Putamen (tissue), 1 donor: ENCODE results near the gene LRIF1.
"Not testable (repeated sequence)": the region's sequence is repeated elsewhere in the genome, so short reads cannot be mapped to it uniquely, and the experiment has no call there.

Experiments used
- DNase-seq: peaks from one replicate; pipeline ENCODE4 v3.0.0-alpha.2; 2016; ENCODE audit warnings: low spot score

The LRIF1 gene, protein sequence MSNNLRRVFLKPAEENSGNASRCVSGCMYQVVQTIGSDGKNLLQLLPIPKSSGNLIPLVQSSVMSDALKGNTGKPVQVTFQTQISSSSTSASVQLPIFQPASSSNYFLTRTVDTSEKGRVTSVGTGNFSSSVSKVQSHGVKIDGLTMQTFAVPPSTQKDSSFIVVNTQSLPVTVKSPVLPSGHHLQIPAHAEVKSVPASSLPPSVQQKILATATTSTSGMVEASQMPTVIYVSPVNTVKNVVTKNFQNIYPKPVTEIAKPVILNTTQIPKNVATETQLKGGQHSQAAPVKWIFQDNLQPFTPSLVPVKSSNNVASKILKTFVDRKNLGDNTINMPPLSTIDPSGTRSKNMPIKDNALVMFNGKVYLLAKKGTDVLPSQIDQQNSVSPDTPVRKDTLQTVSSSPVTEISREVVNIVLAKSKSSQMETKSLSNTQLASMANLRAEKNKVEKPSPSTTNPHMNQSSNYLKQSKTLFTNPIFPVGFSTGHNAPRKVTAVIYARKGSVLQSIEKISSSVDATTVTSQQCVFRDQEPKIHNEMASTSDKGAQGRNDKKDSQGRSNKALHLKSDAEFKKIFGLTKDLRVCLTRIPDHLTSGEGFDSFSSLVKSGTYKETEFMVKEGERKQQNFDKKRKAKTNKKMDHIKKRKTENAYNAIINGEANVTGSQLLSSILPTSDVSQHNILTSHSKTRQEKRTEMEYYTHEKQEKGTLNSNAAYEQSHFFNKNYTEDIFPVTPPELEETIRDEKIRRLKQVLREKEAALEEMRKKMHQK

DNA sequence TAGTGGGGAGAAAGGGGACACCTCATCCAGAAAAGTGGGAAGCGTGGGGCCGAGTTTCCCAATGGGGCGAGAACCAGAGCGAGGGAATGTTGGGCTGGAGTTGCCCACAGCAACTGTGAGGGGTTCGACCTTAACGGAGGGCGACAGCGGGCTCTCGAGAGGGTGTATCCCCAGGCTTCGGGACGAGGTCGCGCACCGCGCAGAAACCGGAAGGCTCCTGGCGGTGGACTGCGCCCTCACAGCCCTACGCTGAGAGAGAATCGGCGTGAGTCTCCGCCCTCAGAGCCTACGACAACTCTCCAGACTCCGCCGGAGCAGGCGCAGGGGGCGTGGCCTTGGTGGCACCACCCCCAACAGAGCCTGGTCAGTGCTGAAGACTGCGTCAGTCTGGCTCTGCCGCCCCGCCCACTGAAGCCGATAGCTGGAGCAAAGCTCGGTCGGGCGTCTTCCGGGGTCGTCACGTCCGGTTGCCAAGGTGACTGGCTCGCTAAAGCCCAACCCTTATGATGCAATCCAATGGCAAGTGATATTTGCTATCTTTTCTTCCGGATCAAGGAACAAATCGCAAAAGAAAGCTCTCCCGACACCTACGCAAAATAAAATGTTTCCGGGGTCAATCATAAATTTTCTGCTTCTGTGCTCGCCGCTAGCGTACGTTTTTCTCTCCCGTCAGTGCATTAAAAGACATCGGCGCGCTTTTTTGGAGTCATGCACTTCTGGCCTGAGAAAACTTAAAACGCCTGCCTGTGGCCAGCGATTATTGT, at the start of gene LRIF1:
LRIF1 (minus strand) TSS at position 232 of the 764 bp plus-strand sequence. CDS start 234 bp downstream, outside the sequence.
- peak; percentile 98 for DNase-seq

DNA sequence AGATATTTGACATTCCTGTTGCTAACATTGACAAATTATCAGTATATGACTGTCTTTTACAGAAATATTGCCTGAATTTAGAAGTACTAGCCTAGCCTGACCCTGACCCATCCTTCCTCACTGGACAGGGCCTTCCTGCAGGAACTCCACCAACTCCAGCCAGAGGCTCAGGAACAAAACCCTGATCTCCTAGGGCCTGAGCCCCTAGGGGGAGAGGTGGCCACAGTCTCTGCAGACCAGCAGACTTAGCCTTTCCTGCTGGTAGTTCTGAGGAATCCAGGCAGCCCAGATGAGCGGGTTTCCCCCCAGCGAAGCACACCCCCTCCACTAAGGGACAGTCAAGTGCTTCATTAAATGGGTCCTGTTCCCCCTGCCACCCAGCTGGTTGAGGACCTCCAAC, 44.3 kb upstream of the LRIF1 start:
- DNase-seq = no peak

- no peak for DNase-seq
Measured at GRCh38 chr1:111006556-111006955, 42.8 kb upstream of the LRIF1 start.

DNA sequence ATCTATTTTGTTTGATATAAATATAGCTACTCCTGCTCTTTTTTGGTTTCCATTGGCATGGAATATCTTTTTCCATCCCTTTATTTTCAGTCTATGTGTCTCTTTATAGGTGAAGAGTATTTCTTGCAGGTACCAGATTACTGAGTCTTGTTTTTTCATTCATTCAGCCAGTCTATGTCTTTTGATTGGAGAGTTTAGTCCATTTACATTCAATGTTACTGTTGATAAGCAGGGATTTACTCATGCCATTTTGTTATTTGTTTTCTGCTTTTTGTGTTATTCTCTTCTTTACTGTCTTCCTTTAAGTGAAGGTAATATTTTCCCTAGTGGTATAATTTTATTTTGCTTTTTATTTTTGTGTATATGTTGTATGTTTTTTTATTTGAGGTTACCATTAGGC, 35.9 kb upstream of the LRIF1 start:
- not testable (repeated sequence) for DNase-seq

- not testable (repeated sequence) for DNase-seq
Measured at GRCh38 chr1:110992329-110992728, 28.6 kb upstream of the LRIF1 start.

GRCh38 chr1:110991295-110991694, 27.6 kb upstream of the LRIF1 start:
- DNase-seq = not testable (repeated sequence)

DNA sequence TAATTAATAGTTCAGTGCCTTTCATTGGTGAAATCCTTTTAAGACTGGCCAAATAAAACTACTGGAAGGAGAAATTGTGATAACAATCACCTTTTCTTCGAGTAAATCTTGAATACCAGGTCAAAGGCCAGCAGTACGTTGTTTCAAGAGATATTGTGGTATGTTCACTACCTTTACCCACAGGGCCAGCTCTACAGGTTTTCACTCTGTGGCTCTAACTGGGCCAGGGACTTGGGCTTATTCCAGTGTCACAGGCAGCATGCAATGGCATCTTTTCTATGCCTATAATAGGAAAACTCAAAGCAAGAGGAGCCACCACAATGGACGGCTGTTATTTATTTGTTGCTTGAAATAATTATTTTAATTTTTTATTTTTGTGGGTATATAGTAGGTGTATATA, 26.8 kb upstream of the LRIF1 start:
- no peak for DNase-seq

GRCh38 chr1:110986407-110986891, 22.7 kb upstream of the LRIF1 start:
- no peak for DNase-seq

GRCh38 chr1:110982320-110982719, 18.6 kb upstream of the LRIF1 start:
- no peak for DNase-seq

- no peak for DNase-seq
Measured at GRCh38 chr1:110979154-110979553, 15.4 kb upstream of the LRIF1 start.

- no peak for DNase-seq
Measured at GRCh38 chr1:110976089-110976488, 12.4 kb upstream of the LRIF1 start.

DNA sequence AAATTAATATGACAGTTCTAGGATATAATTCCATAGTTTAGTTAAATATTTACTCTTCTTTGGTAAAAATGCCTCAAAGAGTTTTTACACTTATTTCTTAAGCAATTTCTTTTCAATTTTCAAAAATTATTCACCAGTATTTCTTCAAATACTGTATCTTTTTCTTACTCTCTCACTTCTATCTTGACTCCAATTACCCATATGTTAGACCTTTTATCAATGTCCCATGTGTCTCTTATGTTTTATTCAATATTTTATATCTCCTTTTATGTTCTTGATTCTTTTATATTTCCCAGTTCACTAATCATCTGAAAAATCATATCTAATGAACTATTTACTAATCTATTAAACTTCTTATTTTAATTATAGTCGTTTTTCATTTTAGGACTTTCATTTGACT, 11.5 kb upstream of the LRIF1 start:
- DNase-seq = no peak

GRCh38 chr1:110967256-110967655, 3.5 kb upstream of the LRIF1 start:
- DNase-seq = no peak

- DNase-seq = no peak
Measured at GRCh38 chr1:110964455-110964903, 757 bp upstream of the LRIF1 start.

DNA sequence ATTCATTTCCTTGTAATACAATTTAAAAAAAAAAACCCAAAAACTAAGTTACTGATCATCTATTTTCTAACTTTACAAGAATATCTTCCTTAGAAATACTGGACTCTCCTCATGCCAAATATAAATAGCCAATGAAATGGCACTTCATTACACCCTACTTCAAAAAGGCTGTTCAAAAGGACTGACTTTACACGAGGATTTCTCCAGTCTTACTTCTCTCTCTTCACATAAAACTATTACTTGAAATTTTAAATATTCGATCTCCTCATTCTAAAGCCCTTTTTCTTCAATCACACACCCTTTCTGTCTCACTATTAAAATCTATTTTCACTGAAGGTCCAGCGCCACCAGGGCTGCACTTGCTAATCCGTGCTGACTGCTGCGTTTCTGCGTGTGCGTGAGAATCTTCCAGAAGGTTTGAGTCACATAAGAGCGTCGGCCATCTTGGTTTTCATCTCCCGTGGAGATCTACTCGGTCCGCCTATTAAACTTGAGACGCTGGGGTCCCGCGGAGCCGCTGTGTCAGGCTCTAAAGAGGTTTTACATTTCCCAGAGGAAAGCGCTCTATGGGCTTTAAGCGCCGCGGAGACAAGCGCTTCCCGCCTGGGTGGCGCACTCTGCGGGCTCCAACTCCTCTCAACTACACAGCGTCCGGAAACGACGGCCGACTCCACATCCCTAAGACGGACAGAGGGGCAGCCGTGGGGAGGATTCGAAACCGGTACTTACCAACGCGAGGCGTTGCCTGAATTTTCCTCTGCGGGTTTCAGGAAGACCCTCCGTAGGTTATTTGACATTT, 631 bp downstream of the LRIF1 start:
- DNase-seq = peak; percentile 40

DNA sequence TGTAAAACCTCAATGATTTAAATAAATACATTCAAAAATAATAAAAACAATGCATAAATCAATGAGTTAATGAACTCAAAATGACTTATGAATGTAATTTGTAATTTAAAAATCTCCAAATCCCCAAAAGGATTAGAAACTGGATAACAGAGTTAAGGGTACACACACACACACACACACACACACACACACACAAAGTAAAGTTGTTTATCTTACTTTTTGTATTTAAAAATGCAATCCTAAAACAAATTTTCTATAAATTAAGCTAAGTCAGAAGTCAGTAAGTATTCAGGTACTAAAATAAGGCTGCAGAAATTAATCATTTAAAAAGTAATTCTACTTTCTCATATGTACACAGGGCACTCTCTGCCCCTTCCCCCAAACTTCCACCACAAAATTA, 1.8 kb downstream of the LRIF1 start:
- no peak for DNase-seq

DNA sequence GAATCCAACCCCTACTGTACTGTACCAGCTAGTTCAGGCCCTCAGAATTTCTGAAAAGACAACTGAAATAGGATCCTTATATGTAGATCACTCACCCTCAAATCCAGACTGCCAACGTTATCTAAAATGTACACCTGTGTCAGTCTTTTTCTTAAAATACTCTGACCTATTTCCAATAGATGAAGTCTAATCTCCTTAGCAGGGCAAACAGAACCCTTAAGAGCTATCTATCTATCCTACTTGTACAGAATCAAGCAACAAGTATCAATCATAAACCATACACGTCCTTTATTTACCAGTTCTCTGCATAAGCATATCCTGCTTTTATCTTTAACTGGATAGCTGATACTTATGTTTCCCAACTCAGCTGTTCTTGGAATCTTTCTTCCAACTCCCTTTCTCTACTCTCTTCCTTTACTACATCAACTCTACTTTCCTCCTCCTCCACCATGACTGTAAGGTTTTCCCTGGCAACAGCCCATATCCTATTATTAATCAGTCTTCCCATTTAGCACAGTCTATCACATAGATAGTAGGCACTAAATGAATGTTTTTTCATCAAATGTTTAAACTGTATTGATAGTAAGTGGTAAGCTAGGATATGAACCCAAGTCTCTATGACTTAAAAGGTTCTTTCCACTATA, 2.8 kb downstream of the LRIF1 start:
- no peak for DNase-seq

DNA sequence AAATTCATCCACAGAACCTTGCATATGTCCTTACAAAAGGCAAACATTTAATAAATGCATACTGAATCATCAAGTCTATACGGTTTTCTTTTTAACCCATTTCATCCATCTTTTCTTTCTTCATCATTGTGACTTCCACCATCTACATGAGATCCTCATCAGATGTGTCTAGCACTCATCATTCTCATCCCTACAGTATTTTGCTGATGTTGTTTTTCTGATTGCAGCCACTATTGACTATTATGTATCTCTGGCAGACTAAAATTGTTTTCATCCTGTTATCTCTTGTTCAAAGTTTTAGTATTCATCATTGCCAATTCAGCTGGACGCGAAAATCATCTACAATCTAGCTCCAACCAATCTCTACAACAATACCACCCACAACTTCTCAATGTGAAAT, 5.9 kb downstream of the LRIF1 start:
- no peak for DNase-seq

DNA sequence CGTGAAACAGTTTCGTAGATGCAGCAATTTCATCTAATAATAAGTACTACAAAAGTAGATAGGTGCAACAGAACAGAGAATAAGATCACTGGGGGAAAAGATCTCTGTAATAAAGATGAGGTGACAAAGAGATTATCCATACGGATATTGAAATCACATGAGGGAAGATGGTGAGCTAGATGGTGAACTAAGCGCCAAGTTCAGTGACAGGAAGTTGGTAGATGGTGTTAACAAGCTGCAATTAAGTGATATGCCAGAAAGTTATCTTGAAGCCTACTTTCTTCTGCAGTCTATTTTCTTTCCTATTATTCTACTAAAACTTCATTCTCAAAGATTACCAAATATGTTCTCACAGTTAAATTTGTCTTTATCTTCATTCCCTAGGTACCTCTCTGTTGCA, 7.1 kb downstream of the LRIF1 start:
- no peak for DNase-seq

DNA sequence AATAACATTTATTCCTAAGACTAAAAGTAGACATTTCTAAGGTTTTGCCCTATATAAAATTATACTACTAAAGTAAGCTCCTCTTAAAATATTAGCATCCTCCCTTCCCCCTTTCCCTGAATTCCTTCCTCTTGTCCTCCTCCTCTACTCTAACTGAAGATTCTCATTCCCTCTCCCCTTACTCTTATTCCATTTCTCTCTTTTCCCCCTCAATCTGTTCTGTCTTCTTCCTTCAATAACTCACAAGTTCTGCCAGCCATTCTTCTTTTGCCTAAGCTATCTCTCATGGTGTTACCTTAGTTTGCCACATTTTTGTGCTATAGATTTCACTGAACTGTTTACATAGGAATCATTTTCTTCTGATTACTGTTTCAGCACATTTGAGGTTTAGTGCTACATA, 10.7 kb downstream of the LRIF1 start:
- no peak for DNase-seq

- no peak for DNase-seq
Measured at GRCh38 chr1:110952031-110952430, 11.7 kb downstream of the LRIF1 start.
